SK-N-SH treated with all-trans-retinoic acid at 6 μM for 48 hours (cell line): ENCODE results near the gene VEGFC.

Experiments used
- ISL1 ChIP-seq: fragments of 250-450 bp; sonication (Bioruptor Pico); IDR thresholded peaks from 2 replicates; pipeline ENCODE4 v2.1.2; 2022; ENCODE audit warnings: mild to moderate bottlenecking, moderate library complexity
- TOX ChIP-seq: fragments of 250-450 bp; sonication (Bioruptor Pico); IDR thresholded peaks from 2 replicates; pipeline ENCODE4 v1.8.0; 2021; ENCODE audit warnings: mild to moderate bottlenecking, moderate library complexity, borderline replicate concordance

GRCh38 chr4:176837169-176837895 is 44.6 kb upstream of the VEGFC start:
- TF ChIP-seq ISL1 (CRISPR knock-in tag) (no peak), TOX (CRISPR knock-in tag) (no peak)
